COLO668 (cell line): ENCODE results near the gene UPK2.

Experiments used
- DNase-seq: peaks from one replicate; lab custom pipeline; 2025; ENCODE audit not compliant: unreplicated experiment; lab: John Stamatoyannopoulos, UW

UPK2 gene

GRCh38 chr11:118956094-118956846 lies at the start of gene UPK2:
Gene UPK2, plus strand, starts transcription at chr11:118956298. Its CDS starts 53 bp downstream, at chr11:118956351.
- peak; percentile 85 for DNase-seq

DNA sequence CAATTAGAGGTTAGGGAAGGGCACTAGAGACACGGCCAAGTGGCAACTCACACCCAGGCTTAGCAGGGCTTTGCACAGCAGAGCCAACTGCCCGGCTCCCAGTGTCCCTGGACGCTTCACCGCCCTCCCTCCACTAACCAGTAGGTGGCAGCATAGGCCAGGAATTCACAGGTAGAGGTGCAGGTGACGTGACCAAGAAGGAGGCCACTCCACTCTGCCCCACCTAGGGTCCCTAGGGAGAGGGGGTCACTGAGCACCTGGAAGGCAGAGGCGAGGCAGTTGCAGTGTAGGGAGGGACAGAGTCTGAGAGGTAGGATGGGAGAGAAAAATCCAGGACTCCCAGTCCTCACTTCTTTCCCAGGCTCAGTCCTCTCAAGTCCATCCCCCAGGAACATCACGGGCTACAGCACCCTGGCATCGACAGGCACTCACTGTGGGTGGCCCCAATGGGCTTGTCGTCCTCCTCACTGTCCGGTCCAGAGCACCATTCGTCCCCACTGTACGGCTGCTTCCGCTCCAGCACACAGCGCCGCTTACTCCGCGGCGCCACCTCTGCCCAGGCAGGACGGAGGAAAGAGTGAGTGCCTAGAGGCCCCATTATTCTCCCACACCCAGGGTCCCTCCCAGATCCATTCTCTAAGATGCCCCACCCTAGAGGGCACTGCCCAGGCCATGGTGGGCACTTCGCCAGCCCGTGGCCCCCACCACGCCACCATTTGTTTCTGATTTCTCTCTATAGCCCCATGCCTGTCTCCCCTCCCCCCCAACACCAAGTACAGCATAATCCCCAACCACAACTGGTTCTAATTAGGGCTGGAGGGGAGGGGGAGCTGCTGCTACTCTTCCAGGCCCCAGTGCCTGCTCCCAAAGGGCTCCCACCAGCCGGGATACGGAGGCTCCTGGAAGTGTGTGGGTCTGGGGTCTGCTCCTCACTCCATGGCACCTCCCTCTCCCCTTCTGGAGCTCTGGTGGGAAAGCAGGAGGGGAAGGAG lies 48.8 kb upstream of the UPK2 start:
- peak; percentile 81 for DNase-seq

- no peak for DNase-seq
Measured at GRCh38 chr11:118908264-118908663, 47.8 kb upstream of the UPK2 start.

GRCh38 chr11:118908901-118909618 lies 47.0 kb upstream of the UPK2 start:
- DNase-seq: no peak

DNA sequence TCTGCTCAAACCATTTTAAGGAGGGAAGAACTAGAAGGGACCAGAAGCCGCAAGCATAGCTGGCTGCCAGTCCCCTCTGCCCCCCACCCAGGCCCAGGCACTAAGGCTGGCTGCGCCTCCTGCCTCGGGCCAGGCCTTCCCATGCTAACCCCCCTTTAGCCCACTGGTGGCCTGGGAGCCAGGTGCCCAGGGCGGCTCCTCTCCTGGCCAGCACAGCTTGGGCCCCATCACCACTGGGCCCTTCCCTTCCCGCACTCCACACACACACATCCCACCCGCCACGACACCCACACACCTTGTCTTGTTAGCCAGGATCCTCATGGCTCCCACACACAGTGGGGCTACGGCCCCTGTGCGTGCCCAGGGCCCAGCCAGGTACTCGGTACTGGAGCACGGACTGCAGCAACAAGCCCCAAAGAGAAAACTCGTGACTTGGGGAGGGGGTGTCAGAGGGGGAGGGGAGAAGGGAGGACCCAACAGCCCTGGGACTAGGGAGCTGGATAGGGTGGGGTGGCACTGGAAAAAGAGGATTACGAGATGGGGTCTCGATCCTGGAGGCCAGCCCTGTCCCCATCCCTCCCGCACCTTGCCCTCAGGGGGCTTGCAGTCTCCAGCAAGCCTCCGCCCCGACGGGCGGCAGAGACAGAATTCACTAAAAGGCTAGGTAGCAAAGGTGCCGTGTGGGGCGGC lies 46.3 kb upstream of the UPK2 start:
- DNase-seq: peak; percentile 44

DNA sequence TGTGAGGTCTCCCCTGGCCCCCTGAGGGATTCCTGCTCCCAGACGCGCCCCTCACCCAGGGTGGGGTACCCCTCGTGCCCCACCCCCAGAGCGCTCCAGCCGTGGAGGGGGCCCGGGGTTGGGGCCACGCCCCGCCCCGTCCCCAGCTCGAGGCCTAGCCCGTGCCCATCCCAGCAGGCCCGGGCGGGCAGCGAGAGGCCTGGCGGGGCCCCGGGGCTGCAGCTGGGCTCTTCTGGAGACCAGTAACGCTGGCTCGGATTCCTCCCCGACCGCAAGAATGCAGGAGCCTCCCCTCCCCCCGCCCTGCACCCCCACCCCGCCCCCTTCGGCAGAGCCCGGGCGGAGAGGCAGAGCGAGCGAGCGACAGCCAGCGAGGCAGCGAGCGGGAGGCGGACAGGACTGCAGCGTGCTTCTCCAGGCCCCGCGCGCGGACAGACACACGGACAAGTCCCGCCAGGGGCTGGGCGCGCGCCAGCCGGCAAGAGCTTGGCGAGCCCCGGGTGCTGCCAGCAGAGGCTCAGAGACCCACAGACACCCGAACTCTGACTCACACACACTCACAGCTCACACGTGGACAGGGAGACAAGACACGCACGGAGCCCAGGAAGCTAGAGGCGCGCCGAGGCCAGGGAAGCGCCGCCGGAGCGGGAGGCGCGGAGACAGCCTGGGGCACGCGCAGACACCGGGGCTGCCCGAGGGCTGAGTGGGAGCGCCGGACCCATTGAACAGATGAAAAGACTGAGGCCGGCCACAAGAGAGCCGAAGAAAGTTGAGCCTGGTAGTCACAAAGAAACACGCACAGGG lies 45.6 kb upstream of the UPK2 start:
- DNase-seq: peak; percentile 85

GRCh38 chr11:118911113-118911879 lies 44.8 kb upstream of the UPK2 start:
- DNase-seq: peak; percentile 74

- peak; percentile 85 for DNase-seq
Measured at GRCh38 chr11:118911880-118912741, 44.0 kb upstream of the UPK2 start.

DNA sequence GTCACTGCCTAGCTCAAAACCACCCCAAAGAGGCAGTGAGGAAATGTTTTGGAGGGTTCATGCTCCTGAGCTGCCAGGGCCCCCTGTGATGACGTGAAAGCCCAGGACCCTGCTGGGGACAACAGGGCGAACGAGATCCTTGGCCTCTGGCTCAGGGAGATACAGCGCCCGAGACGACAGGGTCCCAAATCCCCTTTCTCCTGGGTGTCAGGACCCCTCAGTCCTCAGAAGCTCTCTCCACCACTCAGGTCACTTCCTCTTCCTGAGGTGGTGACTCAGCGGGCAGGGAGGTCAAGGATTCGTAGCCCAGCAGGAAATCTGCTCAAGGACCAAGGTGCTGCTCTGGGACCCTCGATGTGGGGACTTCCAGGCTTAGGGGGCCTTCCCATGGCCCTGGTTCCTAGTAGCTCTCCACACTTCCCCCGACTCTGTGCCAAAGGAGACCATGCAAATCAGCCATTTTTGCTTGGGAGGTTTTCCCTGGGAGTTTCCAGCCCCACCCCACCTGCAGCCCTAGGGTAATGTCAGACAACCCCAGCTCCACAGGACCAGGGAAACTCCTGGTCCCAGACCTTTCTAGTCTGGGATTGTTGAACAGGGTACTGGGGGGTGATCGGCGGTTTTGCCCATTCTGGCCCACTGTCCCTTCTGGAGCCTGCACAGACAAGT lies 43.2 kb upstream of the UPK2 start:
- DNase-seq: peak; percentile 23

- DNase-seq: no peak
Measured at GRCh38 chr11:118913411-118914125, 42.5 kb upstream of the UPK2 start.

DNA sequence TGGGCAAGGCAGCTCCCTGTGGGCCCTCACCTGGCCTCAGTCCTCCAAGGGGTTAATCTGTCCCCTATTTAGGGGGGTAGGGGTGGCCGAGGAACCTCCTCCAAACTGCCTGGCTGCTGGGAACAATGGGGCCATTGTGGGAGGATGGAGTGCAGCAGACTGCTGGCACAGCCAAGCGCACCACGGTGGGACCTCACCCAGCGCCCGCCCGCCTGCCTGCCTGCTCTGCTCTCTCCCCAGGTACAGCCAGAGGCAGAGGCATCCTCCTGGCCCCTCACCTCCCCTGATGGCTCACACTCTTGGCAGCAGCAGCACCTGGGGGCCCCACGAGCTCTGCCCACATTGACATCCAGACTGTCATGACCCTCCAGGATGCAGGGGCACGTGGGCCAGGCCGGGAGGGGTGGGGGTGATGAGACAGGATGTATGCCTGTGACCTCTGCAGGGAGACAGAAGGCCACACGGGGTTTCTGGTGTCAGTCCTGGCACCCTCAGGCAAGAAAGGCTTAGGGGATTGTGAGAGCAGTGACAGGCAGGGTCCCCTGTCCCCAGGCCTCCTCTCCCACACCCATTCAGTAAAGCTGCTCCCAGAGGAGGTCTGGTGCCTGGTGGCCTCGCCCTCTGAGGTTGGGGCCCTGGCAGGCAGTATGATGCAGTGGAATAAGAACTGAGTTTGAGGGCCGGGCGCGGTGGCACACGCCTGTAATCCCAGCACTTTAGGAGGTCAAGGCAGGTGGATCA lies 41.8 kb upstream of the UPK2 start:
- DNase-seq: peak; percentile 30

GRCh38 chr11:118914987-118915386 lies 41.1 kb upstream of the UPK2 start:
- DNase-seq: no peak

DNA sequence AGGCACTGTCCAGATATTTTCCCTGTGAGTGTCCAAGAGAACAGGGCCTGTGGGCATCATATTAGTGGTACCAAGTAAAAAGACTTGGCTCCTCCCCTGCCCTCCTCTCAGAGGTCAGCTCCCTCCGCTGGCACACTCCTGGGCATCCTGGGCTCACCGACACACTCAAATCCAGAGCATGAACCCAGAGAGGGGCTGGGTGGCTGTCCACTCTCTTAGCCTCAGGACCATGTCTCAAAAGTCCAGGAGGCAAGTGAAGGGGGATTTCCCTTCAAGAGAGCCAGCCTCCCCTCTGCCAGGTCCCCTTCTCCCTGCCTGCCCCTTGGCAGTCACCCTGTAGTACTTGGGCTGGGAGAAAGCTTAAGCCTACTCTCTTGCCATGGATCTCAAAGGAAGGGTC lies 40.7 kb upstream of the UPK2 start:
- DNase-seq: no peak

GRCh38 chr11:118915941-118916841 lies 39.9 kb upstream of the UPK2 start:
- DNase-seq: no peak

DNA sequence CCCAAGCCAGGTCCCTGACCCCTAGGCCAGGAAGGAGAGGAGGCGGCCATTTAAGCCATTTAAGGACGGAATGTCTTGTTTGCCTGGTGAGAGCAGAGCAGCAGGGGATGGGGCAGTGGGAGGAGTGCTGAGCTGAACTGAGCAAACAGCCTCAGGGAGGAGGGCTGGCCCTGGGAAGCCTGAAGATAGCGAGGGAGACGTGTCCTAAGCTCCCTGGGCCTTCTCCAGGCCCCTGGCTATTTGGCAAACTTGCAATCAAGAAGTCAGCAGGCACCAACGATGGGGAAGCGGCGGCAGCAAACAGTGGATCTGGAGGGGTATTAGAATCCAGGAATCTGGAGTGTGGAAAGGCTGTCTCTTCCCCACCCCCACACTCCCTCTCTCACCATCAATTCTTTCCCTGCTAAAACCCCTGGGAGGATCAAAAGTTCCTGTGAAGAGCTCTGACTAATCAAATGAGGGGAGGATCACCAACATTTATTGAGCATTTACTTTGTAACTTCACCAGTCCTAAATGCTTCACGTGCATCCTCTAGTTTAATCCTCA lies 39.2 kb upstream of the UPK2 start:
- DNase-seq: peak; percentile 13
